ENCODE measurements around the gene CENPP.

CENPP gene

GRCh38 chr9:92359394-92359995 lies 33.7 kb downstream of the CENPP start:
- no peak for DNase-seq (ENCODE audit: insufficient read length, low spot score)
- TF ChIP-seq TAF1 (IDR thresholded peaks at IDR 0.05; ENCODE audit: low read depth, low read length), result no peak
- TF ChIP-seq SPI1 (IDR thresholded peaks at IDR 0.05; ENCODE audit: low read depth, low read length), result peak; percentile 33; the same call in 1 of the 2 replicates
- FAIRE-seq, result no peak

- TF ChIP-seq POLR2AphosphoS5 (IDR thresholded peaks at IDR 0.05; ENCODE audit: low read depth, low read length), result no peak
- TF ChIP-seq SPI1 (IDR thresholded peaks at IDR 0.05; ENCODE audit: low read depth, low read length), result peak; percentile 91
- peak; percentile 78 for FAIRE-seq
- DNase-seq (ENCODE audit: insufficient read length, low spot score), result no peak
Observed at GRCh38 chr9:92360083-92360482, 34.3 kb downstream of the CENPP start.

DNA sequence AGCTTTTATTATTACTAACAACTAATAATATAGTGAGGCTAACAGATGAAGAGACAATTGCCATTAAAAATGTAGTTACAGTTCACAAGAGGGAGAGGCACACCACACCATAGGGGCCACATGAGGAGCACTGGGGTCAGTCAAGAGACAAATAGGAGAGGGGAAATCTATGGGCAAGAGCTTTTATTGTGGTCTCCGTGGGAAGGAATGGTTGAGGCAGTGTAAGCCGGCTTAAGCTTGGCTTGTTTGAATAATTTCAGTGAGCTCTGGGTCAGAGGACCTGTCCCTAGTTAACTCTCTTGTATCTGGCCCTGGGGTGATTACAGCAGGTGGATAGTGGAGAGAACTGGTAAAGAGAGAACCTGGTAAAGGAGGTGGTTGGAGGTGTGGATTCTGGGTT lies 43.3 kb downstream of the CENPP start:
- DNase-seq (ENCODE audit: insufficient read length, low spot score) (no peak), FAIRE-seq (no peak)
- no peak for TF ChIP-seq SPI1 (IDR thresholded peaks at IDR 0.05; ENCODE audit: low read depth, low read length)
- no peak for TF ChIP-seq POLR2A (IDR thresholded peaks at IDR 0.05; ENCODE audit: low read depth, low read length)
- TF ChIP-seq PAX5 (IDR thresholded peaks at IDR 0.05; ENCODE audit: insufficient read depth, low read length, severe bottlenecking), result no peak
- TF ChIP-seq POLR2AphosphoS5 (IDR thresholded peaks at IDR 0.05; ENCODE audit: low read depth, low read length), result no peak
- no peak for TF ChIP-seq TAF1 (IDR thresholded peaks at IDR 0.05; ENCODE audit: low read depth, low read length)
- TF ChIP-seq POU2F2 (IDR thresholded peaks at IDR 0.05; ENCODE audit: low read depth, low read length), result no peak

DNA sequence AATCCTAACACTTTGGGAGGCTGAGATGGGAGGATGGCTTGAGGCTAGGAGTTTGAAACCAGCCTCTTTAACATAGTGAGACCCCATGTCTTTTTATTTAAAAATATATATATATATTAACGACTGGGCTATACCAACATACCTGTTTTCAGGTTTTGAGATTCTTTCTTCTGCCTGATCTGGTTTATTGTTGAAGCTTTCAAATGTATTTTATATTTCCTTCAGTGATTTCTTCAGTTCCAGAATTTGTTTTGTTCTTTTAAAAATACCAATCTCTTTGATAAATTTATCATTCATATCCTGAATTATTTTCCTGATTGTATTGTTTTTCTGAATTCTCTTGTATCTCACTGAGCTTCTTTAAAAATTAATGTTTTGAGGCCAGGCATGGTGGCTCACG lies 47.4 kb downstream of the CENPP start:
- DNase-seq (ENCODE audit: insufficient read length, low spot score) (no peak), FAIRE-seq (no peak)
- TF ChIP-seq SPI1 (IDR thresholded peaks at IDR 0.05; ENCODE audit: low read depth, low read length) (no peak), PAX5 (IDR thresholded peaks at IDR 0.05; ENCODE audit: insufficient read depth, low read length, severe bottlenecking) (no peak), TAF1 (IDR thresholded peaks at IDR 0.05; ENCODE audit: low read depth, low read length) (no peak)

DNA sequence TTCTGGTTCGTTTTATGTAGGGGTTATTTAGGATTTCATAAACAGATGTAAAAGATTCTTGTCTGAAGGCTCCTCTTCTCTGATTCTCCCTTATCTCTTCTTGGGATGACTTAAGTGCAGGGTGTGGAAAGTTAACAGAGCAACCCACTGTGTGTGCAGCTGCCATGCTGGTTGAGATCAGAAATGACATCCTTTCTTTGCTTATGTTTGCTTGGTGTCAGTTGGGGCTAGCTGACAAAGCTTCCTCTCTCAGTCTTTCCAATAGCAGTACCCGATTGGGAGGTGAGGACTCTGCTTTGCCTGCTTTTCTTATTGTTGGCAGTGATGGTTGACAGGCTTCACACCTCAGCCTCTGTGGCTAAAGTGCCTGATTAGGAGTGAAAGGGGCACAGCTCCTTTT lies 52.1 kb downstream of the CENPP start:
- TF ChIP-seq TAF1 (IDR thresholded peaks at IDR 0.05; ENCODE audit: low read depth, low read length) (no peak), POLR2AphosphoS5 (IDR thresholded peaks at IDR 0.05; ENCODE audit: low read depth, low read length) (no peak), PAX5 (IDR thresholded peaks at IDR 0.05; ENCODE audit: insufficient read depth, low read length, severe bottlenecking) (no peak), POLR2A (IDR thresholded peaks at IDR 0.05; ENCODE audit: low read depth, low read length) (no peak), SPI1 (IDR thresholded peaks at IDR 0.05; ENCODE audit: low read depth, low read length) (no peak)
- DNase-seq (ENCODE audit: insufficient read length, low spot score) (no peak), FAIRE-seq (no peak)

GRCh38 chr9:92378865-92379560 lies 53.3 kb downstream of the CENPP start:
- DNase-seq (ENCODE audit: insufficient read length, low spot score) (no peak), FAIRE-seq (no peak)
- TF ChIP-seq PAX5 (IDR thresholded peaks at IDR 0.05; ENCODE audit: insufficient read depth, low read length, severe bottlenecking) (no peak), SPI1 (IDR thresholded peaks at IDR 0.05; ENCODE audit: low read depth, low read length) (no peak), POLR2AphosphoS5 (IDR thresholded peaks at IDR 0.05; ENCODE audit: low read depth, low read length) (no peak), POU2F2 (IDR thresholded peaks at IDR 0.05; ENCODE audit: low read depth, low read length) (no peak), TAF1 (IDR thresholded peaks at IDR 0.05; ENCODE audit: low read depth, low read length) (no peak), POLR2A (IDR thresholded peaks at IDR 0.05; ENCODE audit: low read depth, low read length) (no peak)

GRCh38 chr9:92380603-92381002 lies 54.9 kb downstream of the CENPP start:
- no peak for FAIRE-seq
- DNase-seq (ENCODE audit: insufficient read length, low spot score), result no peak
- TF ChIP-seq TAF1 (IDR thresholded peaks at IDR 0.05; ENCODE audit: low read depth, low read length) (no peak), PAX5 (IDR thresholded peaks at IDR 0.05; ENCODE audit: insufficient read depth, low read length, severe bottlenecking) (no peak), POU2F2 (IDR thresholded peaks at IDR 0.05; ENCODE audit: low read depth, low read length) (no peak), POLR2A (IDR thresholded peaks at IDR 0.05; ENCODE audit: low read depth, low read length) (no peak), SPI1 (IDR thresholded peaks at IDR 0.05; ENCODE audit: low read depth, low read length) (no peak), POLR2AphosphoS5 (IDR thresholded peaks at IDR 0.05; ENCODE audit: low read depth, low read length) (no peak)

DNA sequence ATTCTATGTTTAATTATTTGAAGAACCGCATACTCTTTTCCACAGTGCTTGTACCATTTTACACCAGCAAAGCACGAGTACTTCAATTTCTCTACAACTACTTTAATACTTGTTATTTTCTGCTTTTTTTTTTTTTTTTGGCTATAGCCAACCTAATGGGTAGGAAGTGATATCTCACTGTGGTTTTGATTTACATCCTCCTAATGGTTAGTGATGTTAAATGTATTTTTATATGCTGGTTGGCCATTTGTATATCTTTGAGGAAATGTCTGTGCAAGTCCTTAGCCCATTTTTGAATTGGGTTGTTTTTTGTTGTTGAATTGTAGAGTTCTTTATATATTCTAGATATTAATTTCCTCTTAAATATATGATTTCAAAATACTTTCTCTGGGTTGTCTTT lies 56.0 kb downstream of the CENPP start:
- DNase-seq (ENCODE audit: insufficient read length, low spot score) (no peak), FAIRE-seq (no peak)
- TF ChIP-seq PAX5 (IDR thresholded peaks at IDR 0.05; ENCODE audit: insufficient read depth, low read length, severe bottlenecking) (no peak), POLR2A (IDR thresholded peaks at IDR 0.05; ENCODE audit: low read depth, low read length) (no peak), SPI1 (IDR thresholded peaks at IDR 0.05; ENCODE audit: low read depth, low read length) (no peak), POLR2AphosphoS5 (IDR thresholded peaks at IDR 0.05; ENCODE audit: low read depth, low read length) (no peak), POU2F2 (IDR thresholded peaks at IDR 0.05; ENCODE audit: low read depth, low read length) (no peak)

DNA sequence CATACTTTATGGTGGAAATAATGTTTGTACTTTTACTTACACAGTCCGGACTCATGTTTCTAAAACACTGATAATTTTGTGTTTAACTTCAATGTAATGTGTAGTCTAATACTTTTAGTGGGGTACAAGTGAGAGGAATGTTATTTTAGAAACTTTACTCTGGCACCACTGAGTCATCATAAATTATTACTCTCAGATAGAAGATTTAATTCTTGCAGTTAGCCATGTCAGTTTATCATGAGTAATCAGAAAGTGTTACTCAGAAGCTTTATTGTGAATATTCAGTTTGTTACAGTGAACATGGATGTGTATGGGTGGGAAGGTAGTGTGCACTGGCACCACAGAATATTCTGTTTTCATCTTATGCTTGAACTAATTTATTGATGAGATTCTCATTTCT lies 58.6 kb downstream of the CENPP start:
- FAIRE-seq, result no peak
- TF ChIP-seq POU2F2 (IDR thresholded peaks at IDR 0.05; ENCODE audit: low read depth, low read length), result no peak
- no peak for TF ChIP-seq POLR2AphosphoS5 (IDR thresholded peaks at IDR 0.05; ENCODE audit: low read depth, low read length)
- no peak for TF ChIP-seq SPI1 (IDR thresholded peaks at IDR 0.05; ENCODE audit: low read depth, low read length)
- TF ChIP-seq POLR2A (IDR thresholded peaks at IDR 0.05; ENCODE audit: low read depth, low read length), result no peak
- no peak for TF ChIP-seq TAF1 (IDR thresholded peaks at IDR 0.05; ENCODE audit: low read depth, low read length)
- TF ChIP-seq PAX5 (IDR thresholded peaks at IDR 0.05; ENCODE audit: insufficient read depth, low read length, severe bottlenecking), result no peak
- no peak for DNase-seq (ENCODE audit: insufficient read length, low spot score)

DNA sequence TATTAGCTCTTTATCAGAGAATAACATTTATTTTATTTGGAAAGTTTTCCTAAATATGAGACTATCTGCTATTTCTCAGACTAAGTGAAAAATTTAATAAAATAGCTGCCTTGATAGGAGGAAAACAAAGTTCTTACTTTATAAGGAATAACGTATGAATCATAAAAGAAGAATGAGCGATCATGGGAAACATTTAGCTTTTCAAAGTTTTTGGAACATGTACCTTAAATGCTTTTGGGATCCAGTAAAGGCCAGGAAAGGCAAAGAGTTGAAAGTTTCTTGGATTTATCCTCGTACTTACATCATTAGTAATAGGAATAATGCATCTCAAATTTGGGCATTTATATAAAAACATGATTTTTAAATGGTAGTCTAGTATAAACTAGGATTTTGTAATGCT lies 59.2 kb downstream of the CENPP start:
- FAIRE-seq (no peak), DNase-seq (ENCODE audit: insufficient read length, low spot score) (no peak)
- no peak for TF ChIP-seq PAX5 (IDR thresholded peaks at IDR 0.05; ENCODE audit: insufficient read depth, low read length, severe bottlenecking)
- TF ChIP-seq SPI1 (IDR thresholded peaks at IDR 0.05; ENCODE audit: low read depth, low read length), result no peak
- no peak for TF ChIP-seq TAF1 (IDR thresholded peaks at IDR 0.05; ENCODE audit: low read depth, low read length)
- TF ChIP-seq POLR2AphosphoS5 (IDR thresholded peaks at IDR 0.05; ENCODE audit: low read depth, low read length), result no peak
- no peak for TF ChIP-seq POU2F2 (IDR thresholded peaks at IDR 0.05; ENCODE audit: low read depth, low read length)
- no peak for TF ChIP-seq POLR2A (IDR thresholded peaks at IDR 0.05; ENCODE audit: low read depth, low read length)
